ENCODE data around the gene NOL4L. TPM values are rescaled to one million over a fixed set of nuclear protein-coding genes. Genes with fewer than 3 reads are reported as not detected.

Gene NOL4L
- total RNA-seq, 1 experiment from 2014 or later, result 31.7 TPM

DNA sequence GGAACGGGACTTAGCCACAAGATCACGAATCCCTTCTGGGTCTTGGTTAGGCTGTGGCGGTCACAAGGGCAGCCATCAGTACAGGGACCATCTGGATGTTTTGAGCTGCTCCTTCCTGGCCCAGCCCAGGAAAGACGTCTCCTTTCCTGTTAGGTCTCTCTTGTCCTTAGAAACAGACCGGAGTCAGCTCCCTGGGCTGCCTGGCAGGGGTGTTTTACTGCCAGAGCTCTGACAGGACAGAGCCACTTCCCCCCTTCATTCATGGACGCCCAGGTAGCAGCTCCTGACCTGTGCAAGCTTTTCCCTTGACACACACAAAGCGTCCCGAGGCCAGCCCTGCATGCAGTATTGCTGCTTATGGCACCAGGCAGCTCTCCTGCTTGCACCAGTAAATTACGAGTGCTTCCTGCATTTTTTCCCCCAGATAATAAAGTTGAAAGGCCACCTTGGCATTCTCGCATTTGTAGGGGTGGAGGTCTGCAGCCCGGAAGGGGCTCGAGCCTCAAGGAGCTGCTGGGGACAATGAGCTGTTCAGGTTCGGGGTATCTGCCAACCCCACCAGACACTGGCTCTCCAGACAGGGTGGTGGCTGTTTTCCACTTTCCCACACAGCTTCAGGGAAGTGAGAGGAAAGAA, 87.4 kb downstream of the NOL4L start:
- no peaks in the 10 kb centered on the region for H3K36me3 Mint-ChIP-seq (ENCODE audit: insufficient read depth in 1 of 3, low read depth in 3 of 3)
- TF ChIP-seq, protein P1, sequence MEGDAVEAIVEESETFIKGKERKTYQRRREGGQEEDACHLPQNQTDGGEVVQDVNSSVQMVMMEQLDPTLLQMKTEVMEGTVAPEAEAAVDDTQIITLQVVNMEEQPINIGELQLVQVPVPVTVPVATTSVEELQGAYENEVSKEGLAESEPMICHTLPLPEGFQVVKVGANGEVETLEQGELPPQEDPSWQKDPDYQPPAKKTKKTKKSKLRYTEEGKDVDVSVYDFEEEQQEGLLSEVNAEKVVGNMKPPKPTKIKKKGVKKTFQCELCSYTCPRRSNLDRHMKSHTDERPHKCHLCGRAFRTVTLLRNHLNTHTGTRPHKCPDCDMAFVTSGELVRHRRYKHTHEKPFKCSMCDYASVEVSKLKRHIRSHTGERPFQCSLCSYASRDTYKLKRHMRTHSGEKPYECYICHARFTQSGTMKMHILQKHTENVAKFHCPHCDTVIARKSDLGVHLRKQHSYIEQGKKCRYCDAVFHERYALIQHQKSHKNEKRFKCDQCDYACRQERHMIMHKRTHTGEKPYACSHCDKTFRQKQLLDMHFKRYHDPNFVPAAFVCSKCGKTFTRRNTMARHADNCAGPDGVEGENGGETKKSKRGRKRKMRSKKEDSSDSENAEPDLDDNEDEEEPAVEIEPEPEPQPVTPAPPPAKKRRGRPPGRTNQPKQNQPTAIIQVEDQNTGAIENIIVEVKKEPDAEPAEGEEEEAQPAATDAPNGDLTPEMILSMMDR (conservative IDR thresholded peaks at IDR 0.05), result no peak
- no peaks in the 10 kb centered on the region for H4K20me1 ChIP-seq (ENCODE audit: control insufficient read depth, insufficient read depth, insufficient read length)
- H3K79me1 ChIP-seq (ENCODE audit: insufficient read depth, low read depth, low read length, poor library complexity, severe bottlenecking), result no peaks in the 10 kb centered on the region
- no peaks in the 10 kb centered on the region for H3K23me2 ChIP-seq (ENCODE audit: insufficient read length, low read depth, low read length, poor library complexity, severe bottlenecking)
- H4K8ac ChIP-seq (replicated peaks; ENCODE audit: insufficient read length, low read depth, low read length), result no peak overlapping the region
- H3K27me3 Mint-ChIP-seq (ENCODE audit: low read depth), result peaks cover 10% of the 10 kb centered on the region
- no peaks in the 10 kb centered on the region for H3K9me3 ChIP-seq (ENCODE audit: control insufficient read depth, low read depth, low read length)
- no peak overlapping the region for H2BK15ac ChIP-seq (ENCODE audit: low read depth, low read length)
- H3K79me2 ChIP-seq (ENCODE audit: insufficient read depth, low read length), result no peaks in the 10 kb centered on the region
- H3K27ac ChIP-seq (ENCODE audit: insufficient read length, low read depth, low read length), result no peak overlapping the region
- no peak overlapping the region for H2BK12ac ChIP-seq (ENCODE audit: insufficient read length, low read depth, low read length)
- no peak overlapping the region for H3K23ac ChIP-seq (ENCODE audit: insufficient read length, low read depth, low read length)
- H2BK5ac ChIP-seq (ENCODE audit: insufficient read length, low read length), result no peak overlapping the region
- H3K27me3 ChIP-seq (ENCODE audit: insufficient read depth, low read length), result no peaks in the 10 kb centered on the region
- H3K4me3 Mint-ChIP-seq, result peak overlapping the region in 1 of 2 experiments; percentile 42; a peak in 1 of 5 replicates
- no peak overlapping the region for H3K4ac ChIP-seq (ENCODE audit: low read depth, low read length)
- H3K14ac ChIP-seq (ENCODE audit: insufficient read depth, low read length), result 0 out of 2 replicates have a peak overlapping the region, but pooled peaks have one; percentile 1
- DNase-seq, result peak; percentile 43
- H2BK120ac ChIP-seq (ENCODE audit: low read depth, low read length, poor library complexity, severe bottlenecking), result no peak overlapping the region
- no peak overlapping the region for H4K5ac ChIP-seq (ENCODE audit: insufficient read length, low read depth, low read length)
- no peaks in the 10 kb centered on the region; the same call in 1 of the 2 replicates for H3K4me1 ChIP-seq (ENCODE audit: insufficient read depth, low read length)
- H2BK20ac ChIP-seq (ENCODE audit: low read depth, low read length, poor library complexity, severe bottlenecking), result no peak overlapping the region
- peak overlapping the region; percentile 16 for H3K18ac ChIP-seq (ENCODE audit: insufficient read length, low read depth, low read length)
- H2AK5ac ChIP-seq (ENCODE audit: insufficient read length, low read length), result no peak overlapping the region
- peaks cover 18 to 24% of the 10 kb centered on the region in 2 experiments for H3K4me1 Mint-ChIP-seq
- no peaks in the 10 kb centered on the region for H3K9me3 Mint-ChIP-seq
- H2AFZ ChIP-seq (ENCODE audit: low read length), result no peak overlapping the region
- H3K9ac ChIP-seq (ENCODE audit: extremely low read depth, insufficient read length, low read length), result no peak overlapping the region
- no peak overlapping the region for H3T11ph ChIP-seq (ENCODE audit: low read length)
- no peak overlapping the region for H4K91ac ChIP-seq (ENCODE audit: insufficient read length, low read depth, low read length)
- peak overlapping the region; percentile 28 to 85 (median 81); a peak in 3 of 7 replicates for H3K27ac Mint-ChIP-seq
- H3K56ac ChIP-seq (ENCODE audit: insufficient read length, low read depth, low read length), result no peak overlapping the region
- H3K4me2 ChIP-seq (ENCODE audit: insufficient read depth, insufficient read length, low read length), result no peak overlapping the region
- no CpG with 5 or more reads among the region's 13 CpGs for WGBS (ENCODE audit: extremely low coverage, insufficient read length, low lambda C conversion rate)
